Measurements from ENCODE around the gene TOP1. TPM values are rescaled to one million over a fixed set of nuclear protein-coding genes. Genes with fewer than 3 reads are reported as not detected.
"Not testable (repeated sequence)": the region's sequence is repeated elsewhere in the genome, so short reads cannot be mapped to it uniquely, and the experiment has no call there.

The TOP1 gene
- total RNA-seq, 2 donors from 2014 or later = 19.7 to 21.2 TPM

GRCh38 chr20:41124451-41125094 lies 96.0 kb downstream of the TOP1 start:
- H3K4me3 ChIP-seq = no peak overlapping the region
- no peak for DNase-seq (ENCODE audit: low spot score)
- peaks cover 63% of the 10 kb centered on the region for H3K36me3 ChIP-seq
- H3K27me3 ChIP-seq = no peaks in the 10 kb centered on the region
- H3K9me3 ChIP-seq = no peaks in the 10 kb centered on the region
- no peak overlapping the region for H3K27ac ChIP-seq
- TF ChIP-seq CTCF (IDR thresholded peaks at IDR 0.05) = no peak
- no peaks in the 10 kb centered on the region for H3K4me1 ChIP-seq

DNA sequence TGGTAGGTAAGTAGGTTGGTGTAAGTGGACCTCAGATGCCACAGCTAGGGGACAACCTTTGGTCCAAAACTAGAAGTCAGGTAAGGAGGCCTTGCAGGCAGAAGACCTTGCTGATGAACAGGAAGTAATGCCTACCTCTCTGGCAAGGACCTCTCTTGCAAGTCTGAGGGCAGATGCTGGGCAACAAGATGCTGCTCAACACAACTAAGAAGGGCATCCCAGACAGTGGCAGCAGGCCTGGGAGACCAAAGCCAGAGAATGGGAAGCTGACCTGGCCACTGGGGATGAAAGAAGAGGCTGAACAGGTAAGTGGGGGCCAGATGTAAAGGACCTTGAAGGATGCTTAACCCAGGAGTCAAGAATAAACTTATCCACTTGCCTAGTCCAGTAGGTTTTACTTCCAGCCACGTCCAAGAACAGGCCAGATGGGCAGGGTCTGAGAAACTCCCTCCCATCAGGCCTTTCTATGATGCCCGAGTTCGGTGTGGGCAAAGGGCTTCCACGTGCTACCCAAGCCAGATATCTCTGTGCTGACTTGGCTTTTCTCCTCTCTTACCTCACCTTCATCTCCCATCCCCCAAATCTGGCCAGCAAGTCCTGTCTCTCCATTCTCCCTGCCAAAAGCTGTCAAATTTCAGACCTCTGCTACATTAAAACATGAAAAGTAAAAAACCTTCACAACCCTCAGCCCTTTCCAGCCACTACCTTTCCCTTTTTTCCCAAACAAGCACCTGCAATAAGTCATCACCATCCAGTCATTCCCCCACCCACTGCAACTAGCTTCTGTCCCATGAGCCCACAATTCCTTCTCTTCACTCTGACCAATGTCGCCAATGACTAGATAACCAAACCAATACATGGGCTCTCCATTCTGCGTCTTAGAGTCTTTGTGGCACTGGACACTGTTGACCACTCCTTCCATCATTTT lies 97.2 kb downstream of the TOP1 start:
- Histone ChIP-seq H3K36me3 (peaks cover 51% of the 10 kb centered on the region), H3K27me3 (no peaks in the 10 kb centered on the region), H3K4me3 (no peak overlapping the region), H3K9me3 (no peaks in the 10 kb centered on the region), H3K4me1 (no peaks in the 10 kb centered on the region), H3K27ac (no peak overlapping the region)
- no peak for DNase-seq (ENCODE audit: low spot score)
- no peak for TF ChIP-seq CTCF (IDR thresholded peaks at IDR 0.05)

- H3K4me1 ChIP-seq = no peaks in the 10 kb centered on the region
- no peak for TF ChIP-seq CTCF (IDR thresholded peaks at IDR 0.05)
- no peak overlapping the region for H3K27ac ChIP-seq
- H3K9me3 ChIP-seq = no peaks in the 10 kb centered on the region
- DNase-seq (ENCODE audit: low spot score) = no peak
- H3K36me3 ChIP-seq = peaks cover 42% of the 10 kb centered on the region
- no peaks in the 10 kb centered on the region for H3K27me3 ChIP-seq
- H3K4me3 ChIP-seq = no peak overlapping the region
Observed at GRCh38 chr20:41126719-41127118, 98.1 kb downstream of the TOP1 start.

DNA sequence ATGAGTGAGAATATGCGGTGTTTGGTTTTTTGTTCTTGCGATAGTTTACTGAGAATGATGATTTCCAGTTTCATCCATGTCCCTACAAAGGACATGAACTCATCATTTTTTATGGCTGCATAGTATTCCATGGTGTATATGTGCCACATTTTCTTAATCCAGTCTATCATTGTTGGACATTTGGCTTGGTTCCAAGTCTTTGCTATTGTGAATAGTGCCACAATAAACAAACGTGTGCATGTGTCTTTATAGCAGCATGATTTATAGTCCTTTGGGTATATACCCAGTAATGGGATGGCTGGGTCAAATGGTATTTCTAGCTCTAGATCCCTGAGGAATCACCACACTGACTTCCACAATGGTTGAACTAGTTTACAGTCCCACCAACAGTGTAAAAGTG lies 99.7 kb downstream of the TOP1 start:
- not testable (repeated sequence) for H3K4me1 ChIP-seq; H3K27me3 ChIP-seq; H3K4me3 ChIP-seq; H3K9me3 ChIP-seq; H3K27ac ChIP-seq; DNase-seq (ENCODE audit: low spot score)
- peaks cover 26% of the 10 kb centered on the region for H3K36me3 ChIP-seq

- Histone ChIP-seq H3K27ac (no peak overlapping the region), H3K4me3 (no peak overlapping the region), H3K27me3 (no peaks in the 10 kb centered on the region), H3K4me1 (peaks cover 0 to 15% of the 10 kb centered on the region in 2 donors), H3K9me3 (no peaks in the 10 kb centered on the region), H3K36me3 (no peaks in the 10 kb centered on the region)
- TF ChIP-seq CTCF (IDR thresholded peaks at IDR 0.05) = no peak
- no peak for DNase-seq (ENCODE audit: low spot score)
Observed at GRCh38 chr20:41131594-41132387, 103.2 kb downstream of the TOP1 start.

- not testable (repeated sequence) for H3K4me3 ChIP-seq, H3K36me3 ChIP-seq
Observed at GRCh38 chr20:41132388-41132775, 103.8 kb downstream of the TOP1 start.

More at GRCh38 chr20:41132388-41132775, 103.8 kb downstream of the TOP1 start:
- H3K27me3 ChIP-seq; DNase-seq (ENCODE audit: low spot score); H3K9me3 ChIP-seq; H3K27ac ChIP-seq: not testable (repeated sequence)
- peaks cover 0 to 15% of the 10 kb centered on the region in 2 donors for H3K4me1 ChIP-seq
